ENCODE results near the gene SFT2D1.
"Not testable (repeated sequence)": the region's sequence is repeated elsewhere in the genome, so short reads cannot be mapped to it uniquely, and the experiment has no call there.

Gene SFT2D1

DNA sequence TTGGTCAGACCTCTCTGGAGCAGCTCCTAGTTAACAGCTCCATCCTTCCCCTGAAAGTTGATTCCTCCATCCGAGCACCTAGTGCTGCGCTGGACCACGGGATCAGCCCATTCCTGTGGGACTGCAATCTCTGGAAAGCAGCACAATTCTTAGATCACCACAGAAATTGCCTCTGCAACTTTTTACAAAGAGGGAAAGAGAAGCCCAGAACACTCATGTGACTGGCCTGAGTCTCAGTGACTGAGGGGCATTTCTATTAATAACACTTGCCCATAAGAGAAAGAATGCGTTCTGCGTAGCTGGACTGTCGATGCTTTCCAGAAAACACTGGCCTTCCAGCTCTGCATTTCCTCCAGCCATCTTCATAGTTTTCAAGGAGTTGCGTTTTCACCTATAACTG lies 22.1 kb upstream of the SFT2D1 start:
- no peak for DNase-seq (ENCODE audit: low read depth)

- DNase-seq (ENCODE audit: low read depth), result not testable (repeated sequence)
Observed at GRCh38 chr6:166362427-166362826, 20.1 kb upstream of the SFT2D1 start.

DNA sequence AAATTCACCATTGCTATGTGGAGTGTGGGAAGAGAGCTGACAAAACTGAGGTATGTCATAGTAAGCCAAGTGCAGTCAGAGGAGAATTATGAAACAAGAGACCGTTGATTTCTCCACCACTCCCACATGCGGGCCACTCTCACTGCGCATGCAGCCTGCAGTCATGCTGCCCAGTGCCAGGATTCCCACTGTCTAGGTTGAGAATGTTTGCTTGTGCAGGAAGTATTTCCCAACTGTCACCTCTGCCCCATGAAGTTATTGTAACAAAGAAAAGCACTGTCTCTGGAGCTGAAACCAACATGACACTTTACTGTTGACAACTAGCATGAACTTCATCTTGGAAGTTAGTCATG lies 18.7 kb upstream of the SFT2D1 start:
- no peak for DNase-seq (ENCODE audit: low read depth)

- DNase-seq (ENCODE audit: low read depth), result no peak
Observed at GRCh38 chr6:166360243-166361076, 18.1 kb upstream of the SFT2D1 start.

- DNase-seq (ENCODE audit: low read depth), result no peak
Observed at GRCh38 chr6:166355552-166355951, 13.2 kb upstream of the SFT2D1 start.

GRCh38 chr6:166354965-166355364 lies 12.6 kb upstream of the SFT2D1 start:
- DNase-seq (ENCODE audit: low read depth), result no peak

DNA sequence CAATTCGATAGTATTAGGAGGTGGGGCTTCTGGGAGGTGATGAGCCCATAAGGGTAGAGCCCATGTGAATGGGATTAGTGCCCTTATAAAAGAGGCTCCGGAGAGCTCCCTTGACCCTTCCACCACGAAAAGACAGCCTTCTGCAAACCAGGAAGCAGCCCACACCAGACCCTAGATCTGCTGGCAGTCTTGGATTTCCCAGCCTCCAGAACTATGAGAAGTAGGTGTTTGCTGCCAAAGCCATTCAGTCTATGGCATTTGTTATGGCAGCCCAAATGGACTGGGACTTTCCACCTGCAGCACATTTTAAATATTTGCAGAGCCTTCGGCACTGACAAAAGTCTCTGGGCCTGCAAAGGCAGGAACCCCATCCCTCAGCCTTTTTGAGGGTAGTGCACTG lies 11.8 kb upstream of the SFT2D1 start:
- no peak for DNase-seq (ENCODE audit: low read depth)

- DNase-seq (ENCODE audit: low read depth), result no peak
Observed at GRCh38 chr6:166353507-166353906, 11.2 kb upstream of the SFT2D1 start.

- DNase-seq (ENCODE audit: low read depth), result no peak
Observed at GRCh38 chr6:166352923-166353322, 10.6 kb upstream of the SFT2D1 start.

DNA sequence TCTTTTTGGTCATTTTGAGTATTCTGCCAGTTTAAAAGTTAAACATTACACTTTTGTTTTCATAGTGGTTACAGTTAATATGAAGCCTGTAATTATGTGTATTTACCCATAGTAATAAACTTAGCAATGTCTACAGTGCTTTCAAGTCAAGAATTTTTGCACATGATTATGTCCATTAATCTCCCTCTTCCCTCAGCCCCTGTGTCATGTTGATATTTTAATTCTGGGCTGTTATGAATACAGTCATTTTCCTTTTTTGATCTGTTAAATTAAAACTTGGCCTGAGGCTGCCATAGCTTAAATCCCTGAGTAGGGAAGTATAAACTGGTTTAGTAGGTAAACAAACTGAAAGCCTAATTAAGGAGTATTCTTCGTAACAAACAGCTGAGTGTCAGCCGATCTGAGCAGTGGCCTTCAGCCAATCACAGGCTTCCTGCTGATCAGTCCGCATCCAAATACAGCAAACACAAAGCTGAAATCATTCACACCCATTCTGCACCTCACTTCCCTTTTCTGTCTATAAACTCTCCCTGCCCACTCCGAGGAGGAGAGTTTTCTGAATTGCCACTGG lies 9.5 kb upstream of the SFT2D1 start:
- no peak for DNase-seq (ENCODE audit: low read depth)

GRCh38 chr6:166348305-166348949 lies 6.1 kb upstream of the SFT2D1 start:
- no peak for DNase-seq (ENCODE audit: low read depth)

- no peak for DNase-seq (ENCODE audit: low read depth)
Observed at GRCh38 chr6:166346965-166347364, 4.6 kb upstream of the SFT2D1 start.

- DNase-seq (ENCODE audit: low read depth), result no peak
Observed at GRCh38 chr6:166346449-166346848, 4.1 kb upstream of the SFT2D1 start.

DNA sequence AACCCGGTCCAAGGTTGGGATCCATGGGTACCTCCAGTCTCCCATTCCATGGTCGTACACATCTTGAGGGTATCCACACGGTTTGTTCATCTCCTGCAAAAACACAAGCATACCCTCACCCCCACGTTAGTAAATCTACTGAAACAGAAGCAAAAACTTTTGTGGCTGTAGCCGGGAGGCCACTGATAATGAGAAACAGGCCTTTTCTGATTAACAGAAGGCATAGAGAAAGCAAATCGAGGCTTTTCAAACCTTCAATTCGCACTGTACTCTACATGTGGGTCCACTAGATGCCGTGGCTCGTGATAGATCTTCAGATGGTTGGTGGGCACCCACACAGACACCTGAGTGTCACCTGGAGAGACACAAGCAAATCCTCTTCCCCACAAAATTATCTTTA lies 3.3 kb upstream of the SFT2D1 start:
- not testable (repeated sequence) for DNase-seq (ENCODE audit: low read depth)

DNA sequence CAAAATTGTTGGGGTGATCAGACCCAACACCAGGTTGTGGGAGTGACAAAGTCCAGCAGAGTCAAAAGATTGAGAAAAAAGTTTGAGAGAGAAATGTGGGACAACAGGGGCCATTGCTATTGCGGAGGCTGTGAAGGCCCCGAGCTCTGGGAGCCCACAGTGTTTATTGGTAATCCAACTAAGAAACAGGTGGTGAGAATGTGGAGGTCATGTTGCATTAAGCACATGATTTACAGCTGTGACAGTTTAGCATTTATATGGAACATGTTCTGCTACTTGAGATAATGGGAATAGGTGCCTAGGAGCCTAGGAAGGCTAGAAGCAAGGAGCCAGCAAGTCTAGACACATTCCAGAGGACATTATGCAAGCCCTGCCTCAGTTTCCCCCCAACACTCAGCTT lies 2.6 kb upstream of the SFT2D1 start:
- not testable (repeated sequence) for DNase-seq (ENCODE audit: low read depth)

DNA sequence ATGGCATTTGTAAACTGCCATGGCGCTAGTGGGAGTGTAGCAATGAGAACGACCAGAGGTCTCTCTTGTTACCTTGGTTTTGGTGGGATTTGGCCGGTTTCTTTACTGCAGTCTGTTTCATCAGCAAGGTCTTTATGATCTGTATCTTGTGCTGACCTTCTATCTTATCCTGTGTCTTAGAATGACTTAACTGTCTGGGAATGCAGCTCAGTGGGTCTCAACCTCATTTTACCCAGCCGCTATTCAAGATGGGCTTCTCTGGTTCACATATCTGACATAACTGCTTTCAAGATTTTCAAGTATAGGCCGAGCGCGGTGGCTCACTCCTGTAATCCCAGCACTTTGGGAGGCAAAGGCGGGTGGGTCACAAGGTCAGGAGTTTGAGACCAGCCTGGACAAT lies 1.9 kb upstream of the SFT2D1 start:
- no peak for DNase-seq (ENCODE audit: low read depth)

DNA sequence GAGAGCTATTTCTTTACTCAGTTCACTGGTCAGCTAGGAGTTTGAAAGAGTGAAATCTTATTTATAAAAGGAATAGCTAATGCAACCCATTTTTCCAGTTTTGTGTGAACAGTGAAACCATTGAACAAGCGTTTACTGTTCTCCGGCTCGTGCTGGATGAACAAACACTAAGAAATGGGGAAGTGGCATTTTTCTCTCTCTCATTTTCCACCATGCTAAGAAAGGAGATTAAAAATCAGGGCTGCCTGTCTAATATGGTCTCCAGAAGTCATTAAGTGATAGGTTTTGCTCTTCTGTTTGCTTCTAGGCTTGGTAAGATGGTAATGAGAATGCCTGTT lies 774 bp upstream of the SFT2D1 start:
- DNase-seq (ENCODE audit: low read depth), result no peak

DNA sequence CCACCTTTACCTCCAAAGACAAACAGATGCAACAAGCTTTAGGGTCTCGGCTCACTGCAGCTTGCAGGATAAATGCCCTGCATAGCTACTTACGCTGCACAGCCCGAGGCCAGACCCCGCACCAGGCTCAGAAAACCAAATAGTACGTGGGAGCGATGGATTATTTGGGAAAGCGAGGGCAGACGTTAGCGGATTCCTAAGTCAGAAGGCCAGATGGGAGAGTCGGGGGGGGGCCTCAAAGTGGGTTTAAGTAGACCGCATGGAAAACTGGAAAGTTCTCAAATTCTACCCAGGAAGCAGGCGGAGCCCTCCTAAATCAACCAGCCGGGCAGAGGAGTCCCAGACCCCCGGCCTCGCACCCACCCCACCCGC lies 382 bp downstream of the SFT2D1 start:
- DNase-seq (ENCODE audit: low read depth), result no peak

DNA sequence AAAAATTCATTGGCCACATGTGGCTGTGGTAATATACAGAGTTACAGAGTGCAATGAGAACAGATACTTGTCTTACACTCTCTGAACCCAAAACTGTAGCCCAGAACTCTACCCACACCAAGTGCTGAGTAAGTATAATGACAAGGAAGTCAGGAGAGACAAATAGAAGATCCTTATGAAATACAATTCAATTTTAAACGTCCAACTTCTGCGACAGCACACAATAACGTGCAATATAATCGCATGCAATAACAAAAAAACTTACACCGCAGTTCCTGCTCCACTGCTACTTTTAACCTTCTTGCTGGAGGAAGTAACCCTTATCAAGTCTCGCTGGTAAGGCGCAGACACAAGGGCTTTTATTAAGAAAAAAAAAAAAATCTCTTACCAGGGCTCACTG lies 881 bp downstream of the SFT2D1 start:
- no peak for DNase-seq (ENCODE audit: low read depth)

DNA sequence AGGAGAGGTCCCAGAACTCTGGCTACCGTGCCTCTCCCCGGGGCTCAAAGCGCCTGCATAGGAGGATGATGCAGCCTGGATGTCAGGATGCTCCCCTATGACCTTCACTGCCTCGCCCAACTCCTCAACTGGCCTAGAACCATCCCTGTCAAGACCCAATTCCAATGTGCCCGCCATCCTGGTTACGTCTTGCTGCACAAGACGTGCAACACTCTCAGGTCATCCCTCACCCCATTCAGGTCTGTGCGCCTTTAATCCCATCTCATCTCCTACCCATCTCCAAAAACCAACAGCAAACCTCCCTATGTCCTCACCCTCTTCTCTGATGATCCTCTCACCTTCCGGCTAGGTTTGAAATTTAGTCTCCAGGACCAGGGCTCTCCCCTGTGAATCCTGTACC lies 3.5 kb downstream of the SFT2D1 start:
- no peak for DNase-seq (ENCODE audit: low read depth)

- DNase-seq (ENCODE audit: low read depth), result no peak
Observed at GRCh38 chr6:166336847-166337246, 5.5 kb downstream of the SFT2D1 start.

DNA sequence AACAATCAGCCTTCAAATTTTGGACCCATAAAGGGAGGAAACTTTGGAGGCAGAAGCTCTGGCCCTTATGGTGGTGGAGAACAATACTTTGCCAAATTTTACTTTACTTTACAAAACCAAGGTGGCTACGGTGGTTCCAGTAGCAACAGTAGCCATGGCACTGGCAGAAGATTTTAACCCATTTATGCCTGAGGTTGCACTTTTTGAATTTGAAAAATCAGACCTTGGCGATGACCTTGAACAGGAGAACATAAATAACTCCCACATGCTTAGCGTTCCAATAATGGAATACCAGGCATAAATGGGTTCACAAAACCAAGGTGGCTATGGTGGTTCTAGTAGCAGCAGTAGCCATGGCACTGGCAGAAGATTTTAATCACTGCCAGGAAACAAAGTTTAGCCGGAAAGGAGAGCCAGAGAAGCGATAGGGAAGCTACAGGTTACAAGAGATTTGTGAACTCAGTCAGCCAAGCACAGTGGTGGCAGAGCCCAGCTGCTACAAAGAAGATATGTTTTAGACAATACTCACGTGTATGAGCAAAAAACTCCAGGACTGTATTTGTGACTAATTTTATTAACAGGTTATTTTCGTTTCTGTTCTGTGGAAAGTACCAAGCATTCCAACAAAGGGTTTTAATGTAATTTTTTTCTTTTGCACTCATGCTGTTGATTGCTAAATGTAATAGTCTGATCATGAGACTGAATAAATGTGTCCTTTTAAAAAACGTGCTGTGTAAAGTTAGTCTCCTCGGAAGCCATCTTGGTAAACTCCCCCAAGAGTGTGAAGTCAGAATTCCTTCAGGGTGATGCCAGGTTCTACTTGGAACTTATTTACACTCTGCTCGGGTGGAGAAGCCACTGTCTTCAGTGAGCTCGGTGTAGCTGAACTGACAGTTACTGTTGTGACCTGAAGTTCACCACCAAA lies 6.7 kb downstream of the SFT2D1 start:
- DNase-seq (ENCODE audit: low read depth), result no peak

DNA sequence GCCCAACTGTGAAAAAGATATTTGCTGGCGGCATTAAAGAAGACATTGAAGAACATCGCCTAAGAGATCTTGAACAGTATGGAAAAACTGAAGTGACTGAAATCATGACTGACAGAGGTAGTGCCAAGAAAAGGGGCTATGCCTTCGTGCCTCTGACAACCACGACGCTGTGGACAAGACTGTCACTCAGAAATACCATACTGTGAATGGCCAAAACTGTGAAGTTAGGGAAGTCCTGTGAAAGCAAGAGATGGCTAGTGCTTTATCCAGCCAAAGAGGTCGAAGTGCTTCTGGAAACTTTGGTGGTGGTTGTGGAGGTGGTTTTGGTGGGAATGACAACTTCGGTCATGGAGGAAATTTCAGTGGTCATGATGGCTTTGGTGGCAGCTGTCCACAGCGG lies 7.5 kb downstream of the SFT2D1 start:
- no peak for DNase-seq (ENCODE audit: low read depth)

All from HS-27A (cell line).